ENCODE results near the gene ZNF497. TPM values are rescaled to one million over a fixed set of nuclear protein-coding genes. Genes with fewer than 3 reads are reported as not detected.

The ZNF497 gene
- total and polyA plus RNA-seq, 8 donors, result 0.95 to 5.3 (median 1.6) TPM

GRCh38 chr19:58346961-58347929 lies 15.3 kb downstream of the ZNF497 start:
- Histone ChIP-seq H3K27ac (peak overlapping the region in 3 of 4 donors; percentile 34 to 50 (median 38)), H3K4me1 (no peaks in the 10 kb centered on the region), H3K4me3 (peak overlapping the region; percentile 10 to 49 (median 40)), H3K9me3 (no peaks in the 10 kb centered on the region), H3K36me3 (no peaks in the 10 kb centered on the region), H3K27me3 (peaks cover 0 to 13% (median 0%) of the 10 kb centered on the region in 4 donors)
- peak; percentile 83 to 98 (median 94) for ATAC-seq
- FAIRE-seq, result no peak
- 3 to 6% methylated on average over 58 to 82 of the region's 82 CpGs for WGBS, 2 donors
- TF ChIP-seq CTCF (IDR thresholded peaks at IDR 0.05), result no peak
- intact Hi-C loops (cut with DNase I), result no loop called here
- peak in 4 of 6 donors; percentile 49 to 80 (median 64) for DNase-seq

DNA sequence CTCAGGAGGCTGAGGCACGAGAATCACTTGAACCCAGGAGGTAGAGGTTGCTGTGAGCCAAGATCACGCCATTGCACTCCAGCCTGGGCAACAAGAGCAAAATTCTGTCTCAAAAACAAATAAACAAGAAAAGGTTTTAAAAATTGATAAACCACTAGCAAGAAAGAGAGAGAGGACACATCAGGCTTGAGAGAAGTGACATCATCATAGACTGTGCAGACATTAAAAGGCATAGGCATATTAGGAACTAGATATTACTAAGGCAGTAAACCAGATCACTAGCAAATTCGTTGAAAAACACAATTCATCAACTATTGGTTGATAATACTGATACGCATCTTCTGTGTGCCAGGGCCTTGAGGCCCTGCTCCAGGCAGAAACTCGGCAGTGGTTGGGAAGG lies 17.0 kb downstream of the ZNF497 start:
- Histone ChIP-seq H3K4me1 (no peaks in the 10 kb centered on the region), H3K27ac (no peak overlapping the region), H3K4me3 (no peak overlapping the region), H3K9me3 (no peaks in the 10 kb centered on the region), H3K27me3 (peaks cover 0 to 7% (median 0%) of the 10 kb centered on the region in 4 donors), H3K36me3 (no peaks in the 10 kb centered on the region)
- DNase-seq, result no peak
- WGBS, 2 donors, result 54 to 57% methylated on average over 5 of the region's 5 CpGs
- FAIRE-seq, result no peak
- no peak for TF ChIP-seq CTCF (IDR thresholded peaks at IDR 0.05)
- intact Hi-C loops (cut with DNase I), result no loop called here
- no peak for ATAC-seq

GRCh38 chr19:58338825-58339558 lies 23.6 kb downstream of the ZNF497 start:
- H3K27ac ChIP-seq, result no peak overlapping the region
- H3K27me3 ChIP-seq, result no peaks in the 10 kb centered on the region
- TF ChIP-seq CTCF (IDR thresholded peaks at IDR 0.05), result no peak
- H3K36me3 ChIP-seq, result peaks cover 0 to 7% (median 0%) of the 10 kb centered on the region in 3 donors
- H3K4me1 ChIP-seq, result no peaks in the 10 kb centered on the region
- intact Hi-C loops (cut with DNase I), result no loop called here
- ATAC-seq (no peak), DNase-seq (no peak), FAIRE-seq (no peak)
- no peaks in the 10 kb centered on the region for H3K9me3 ChIP-seq
- H3K4me3 ChIP-seq, result no peak overlapping the region
- 82 to 84% methylated on average over 30 of the region's 30 CpGs for WGBS, 2 donors

DNA sequence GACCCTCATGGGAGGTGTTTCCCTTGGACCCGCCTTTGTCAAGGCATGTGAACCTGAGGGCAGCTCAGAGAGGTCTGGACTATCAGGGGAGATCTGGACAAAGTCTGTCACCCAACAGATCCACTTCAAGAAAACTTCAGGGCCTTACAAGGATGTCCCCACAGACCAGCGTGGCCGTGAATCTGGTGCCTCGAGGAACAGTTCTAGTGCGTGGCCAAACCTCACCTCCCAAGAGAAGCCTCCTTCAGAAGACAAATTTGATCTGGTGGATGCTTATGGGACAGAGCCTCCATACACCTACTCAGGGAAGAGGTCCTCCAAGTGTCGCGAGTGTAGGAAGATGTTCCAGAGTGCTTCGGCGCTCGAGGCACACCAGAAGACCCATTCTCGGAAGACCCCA lies 24.2 kb downstream of the ZNF497 start:
- intact Hi-C loops (cut with DNase I), result no loop called here
- no peak for DNase-seq
- 98% methylated on average over 11 of the region's 11 CpGs for whole genome bisulfite sequencing, 2 donors

More for the DNA sequence above, 24.2 kb downstream of the ZNF497 start:
- Histone ChIP-seq H3K9me3 (no peaks in the 10 kb centered on the region), H3K27me3 (no peaks in the 10 kb centered on the region), H3K4me3 (no peak overlapping the region), H3K27ac (no peak overlapping the region), H3K4me1 (no peaks in the 10 kb centered on the region), H3K36me3 (peaks cover 0 to 7% (median 0%) of the 10 kb centered on the region in 3 donors)
- ATAC-seq (no peak), FAIRE-seq (no peak)
- no peak for TF ChIP-seq CTCF (IDR thresholded peaks at IDR 0.05)
